Hepatocyte (in vitro differentiated cells): ENCODE measurements around the gene BMPR1A. TPM values are rescaled to one million over a fixed set of nuclear protein-coding genes. Genes with fewer than 3 reads are reported as not detected.

ENCODE experiments used
- DNase-seq: peaks from one replicate; pipeline ENCODE4 v3.0.0-alpha.2; 2016; ENCODE audit warnings: low spot score
- H2AFZ ChIP-seq: fragments of 200-600 bp; sonication (generic); 2 replicates; pipeline ENCODE4 v1.6.0; 2016; ENCODE audit warnings: antibody characterized with exemption, mild to moderate bottlenecking
- H3K27ac ChIP-seq: fragments of 200-600 bp; sonication (generic); 2 replicates; pipeline ENCODE4 v1.5.1; 2016; ENCODE audit warnings: mild to moderate bottlenecking
- H3K27me3 ChIP-seq: fragments of 200-600 bp; sonication (generic); 2 replicates; pipeline ENCODE4 v1.6.1; 2016
- H3K36me3 ChIP-seq: fragments of 200-600 bp; sonication (generic); replicated peaks from 2 replicates; pipeline ENCODE4 v1.5.1; 2016; ENCODE audit warnings: low read depth; ENCODE audit not compliant: insufficient read depth
- H3K4me1 ChIP-seq: fragments of 200-600 bp; sonication (generic); 2 replicates; pipeline ENCODE4 v1.5.1; 2016; ENCODE audit warnings: mild to moderate bottlenecking, moderate library complexity; ENCODE audit not compliant: insufficient read depth
- H3K4me2 ChIP-seq: fragments of 200-600 bp; sonication (generic); 2 replicates; pipeline ENCODE4 v1.6.0; 2016
- H3K4me3 ChIP-seq: fragments of 200-600 bp; sonication (generic); 2 replicates; pipeline ENCODE4 v1.5.1; 2016; ENCODE audit warnings: mild to moderate bottlenecking
- H3K79me2 ChIP-seq: fragments of 200-600 bp; sonication (generic); 2 replicates; pipeline ENCODE4 v1.6.0; 2017; ENCODE audit warnings: mild to moderate bottlenecking
- H3K9me2 ChIP-seq: fragments of 200-600 bp; sonication (generic); replicated peaks from 2 replicates; pipeline ENCODE4 v1.6.0; 2017; ENCODE audit warnings: mild to moderate bottlenecking; ENCODE audit not compliant: insufficient read depth
- H3K9me3 ChIP-seq: fragments of 200-600 bp; sonication (generic); 2 replicates; pipeline ENCODE4 v1.5.1; 2016; ENCODE audit warnings: low read depth, mild to moderate bottlenecking
- H4K20me1 ChIP-seq: fragments of 200-600 bp; sonication (generic); 2 replicates; pipeline ENCODE4 v1.6.0; 2016; ENCODE audit warnings: mild to moderate bottlenecking; ENCODE audit not compliant: insufficient read depth, poor library complexity, severe bottlenecking
- EZH2 ChIP-seq: fragments of 200-600 bp; sonication (generic); IDR thresholded peaks from 2 replicates; pipeline ENCODE4 v1.6.1; 2016; ENCODE audit warnings: antibody characterized with exemption, mild to moderate bottlenecking, borderline replicate concordance
- EZH2phosphoT487 ChIP-seq: fragments of 200-600 bp; sonication (generic); IDR thresholded peaks from one replicate; pipeline ENCODE4 v1.6.1; 2018; ENCODE audit warnings: antibody characterized with exemption, mild to moderate bottlenecking, low read depth, moderate library complexity; ENCODE audit not compliant: unreplicated experiment, severe bottlenecking
- WGBS: methylation state at CpG from one replicate; pipeline ENCODE4 v1.1.6; 2016; ENCODE audit warnings: low lambda C conversion rate; ENCODE audit errors: missing lambda C conversion rate; 5-methylcytosine and 5-hydroxymethylcytosine counted together
- polyA plus RNA-seq: library from polyadenylated mRNA; unstranded; fragments of >200 nt; fragmentation: Nextera tagmentation; extraction: Ambion mirVana; gene quantifications from 2 replicates; pipeline ENCODE4 v1.2.1, GENCODE V29; 2016
- total RNA-seq: library from RNA; depleted of rRNA; stranded (reverse); fragments of >200 nt; gene quantifications from 2 replicates; pipeline ENCODE4 v1.2.3, GENCODE V29; 2014
- TF ChIP-seq, protein P1 (sequence below): fragments of 200-600 bp; sonication (generic); IDR thresholded peaks from 2 replicates; pipeline ENCODE4 v1.5.1; 2016; ENCODE audit warnings: antibody characterized with exemption, mild to moderate bottlenecking; ENCODE audit not compliant: poor library complexity

BMPR1A gene
- total and polyA plus RNA-seq, 2 experiments from 2014 or later: 25.1 to 58.0 TPM

DNA sequence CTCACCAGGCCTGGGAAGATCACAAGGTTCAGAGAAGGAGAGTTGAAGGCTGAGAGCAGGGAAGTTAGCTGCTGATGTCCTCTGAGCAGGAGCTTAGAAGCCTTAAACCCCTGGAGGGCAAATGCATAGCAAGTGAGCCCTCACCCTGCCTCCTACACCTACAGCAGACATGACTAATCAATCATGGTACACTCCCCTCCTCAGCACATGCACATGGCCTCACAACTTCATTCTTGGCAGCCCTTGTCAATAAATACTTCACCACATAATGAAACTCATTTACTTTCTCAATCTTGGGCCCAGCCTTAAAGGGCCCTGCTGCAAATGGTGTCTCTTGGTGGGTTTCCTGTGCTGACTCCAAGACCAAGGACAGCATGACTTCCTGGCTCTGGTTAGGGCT, 188.1 kb downstream of the BMPR1A start:
- Histone ChIP-seq H3K4me1 (no peaks in the 10 kb centered on the region), H3K27ac (no peak overlapping the region), H3K9me2 (no peaks in the 10 kb centered on the region), H2AFZ (no peak overlapping the region), H3K79me2 (no peaks in the 10 kb centered on the region), H3K4me3 (no peak overlapping the region), H4K20me1 (no peaks in the 10 kb centered on the region), H3K9me3 (no peaks in the 10 kb centered on the region), H3K36me3 (no peaks in the 10 kb centered on the region), H3K27me3 (no peaks in the 10 kb centered on the region), H3K4me2 (no peak overlapping the region)
- DNase-seq: no peak
- TF ChIP-seq, protein P1, sequence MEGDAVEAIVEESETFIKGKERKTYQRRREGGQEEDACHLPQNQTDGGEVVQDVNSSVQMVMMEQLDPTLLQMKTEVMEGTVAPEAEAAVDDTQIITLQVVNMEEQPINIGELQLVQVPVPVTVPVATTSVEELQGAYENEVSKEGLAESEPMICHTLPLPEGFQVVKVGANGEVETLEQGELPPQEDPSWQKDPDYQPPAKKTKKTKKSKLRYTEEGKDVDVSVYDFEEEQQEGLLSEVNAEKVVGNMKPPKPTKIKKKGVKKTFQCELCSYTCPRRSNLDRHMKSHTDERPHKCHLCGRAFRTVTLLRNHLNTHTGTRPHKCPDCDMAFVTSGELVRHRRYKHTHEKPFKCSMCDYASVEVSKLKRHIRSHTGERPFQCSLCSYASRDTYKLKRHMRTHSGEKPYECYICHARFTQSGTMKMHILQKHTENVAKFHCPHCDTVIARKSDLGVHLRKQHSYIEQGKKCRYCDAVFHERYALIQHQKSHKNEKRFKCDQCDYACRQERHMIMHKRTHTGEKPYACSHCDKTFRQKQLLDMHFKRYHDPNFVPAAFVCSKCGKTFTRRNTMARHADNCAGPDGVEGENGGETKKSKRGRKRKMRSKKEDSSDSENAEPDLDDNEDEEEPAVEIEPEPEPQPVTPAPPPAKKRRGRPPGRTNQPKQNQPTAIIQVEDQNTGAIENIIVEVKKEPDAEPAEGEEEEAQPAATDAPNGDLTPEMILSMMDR: no peak
- TF ChIP-seq EZH2 (no peak), EZH2phosphoT487 (no peak)

DNA sequence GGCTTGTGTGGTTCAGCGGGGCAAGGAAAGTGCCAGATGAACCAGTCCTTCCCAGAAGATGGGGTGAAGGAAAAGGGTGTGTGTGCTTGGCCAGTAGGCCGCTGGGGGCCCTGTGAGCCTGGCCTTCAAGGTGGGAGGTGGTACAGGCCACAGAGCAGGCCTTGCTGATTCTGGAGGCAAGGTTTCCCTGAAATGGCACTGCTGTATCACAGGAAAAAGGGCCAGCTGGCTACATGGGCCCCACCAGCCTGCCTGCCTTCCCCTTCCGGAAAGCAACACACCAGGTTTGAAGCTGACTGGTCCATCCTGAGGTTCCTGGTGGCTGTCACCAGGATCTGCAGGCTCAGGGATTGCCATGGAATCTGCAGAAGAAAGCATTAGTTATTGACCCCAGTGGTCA, 188.5 kb downstream of the BMPR1A start:
- H4K20me1 ChIP-seq: no peaks in the 10 kb centered on the region
- no peak overlapping the region for H3K27ac ChIP-seq
- no peaks in the 10 kb centered on the region for H3K9me2 ChIP-seq
- H3K4me2 ChIP-seq: no peak overlapping the region
- H3K36me3 ChIP-seq: no peaks in the 10 kb centered on the region
- H3K4me3 ChIP-seq: no peak overlapping the region
- no peaks in the 10 kb centered on the region for H3K4me1 ChIP-seq
- H3K79me2 ChIP-seq: no peaks in the 10 kb centered on the region
- no peak overlapping the region for H2AFZ ChIP-seq
- no peak for TF ChIP-seq EZH2
- TF ChIP-seq, protein P1: no peak
- TF ChIP-seq EZH2phosphoT487: no peak
- WGBS: 88% methylated on average over 3 of the region's 3 CpGs
- no peaks in the 10 kb centered on the region for H3K9me3 ChIP-seq
- no peaks in the 10 kb centered on the region for H3K27me3 ChIP-seq
- no peak for DNase-seq

- Histone ChIP-seq H3K4me3 (no peak overlapping the region), H3K9me2 (no peaks in the 10 kb centered on the region), H3K27me3 (no peaks in the 10 kb centered on the region), H2AFZ (no peak overlapping the region), H3K4me1 (no peaks in the 10 kb centered on the region), H3K79me2 (no peaks in the 10 kb centered on the region), H3K4me2 (no peak overlapping the region), H3K36me3 (no peaks in the 10 kb centered on the region), H4K20me1 (no peaks in the 10 kb centered on the region), H3K27ac (no peak overlapping the region), H3K9me3 (no peaks in the 10 kb centered on the region)
- peak; percentile 52 for DNase-seq
- 68% methylated on average over 18 of the region's 18 CpGs for WGBS
- TF ChIP-seq, protein P1: peak; percentile 32
- no peak for TF ChIP-seq EZH2
- TF ChIP-seq EZH2phosphoT487: no peak
Observed at GRCh38 chr10:86945361-86946212, 189.2 kb downstream of the BMPR1A start.
